HG02798 (cell line): ENCODE measurements around the gene CD44.

Experiments used
- ATAC-seq: cut with Tn5 transposase; IDR thresholded peaks from one replicate; pipeline ENCODE4 v1.9.1; 2021; ENCODE audit warnings: mild to moderate bottlenecking; ENCODE audit not compliant: unreplicated experiment, poor library complexity

Gene CD44

DNA sequence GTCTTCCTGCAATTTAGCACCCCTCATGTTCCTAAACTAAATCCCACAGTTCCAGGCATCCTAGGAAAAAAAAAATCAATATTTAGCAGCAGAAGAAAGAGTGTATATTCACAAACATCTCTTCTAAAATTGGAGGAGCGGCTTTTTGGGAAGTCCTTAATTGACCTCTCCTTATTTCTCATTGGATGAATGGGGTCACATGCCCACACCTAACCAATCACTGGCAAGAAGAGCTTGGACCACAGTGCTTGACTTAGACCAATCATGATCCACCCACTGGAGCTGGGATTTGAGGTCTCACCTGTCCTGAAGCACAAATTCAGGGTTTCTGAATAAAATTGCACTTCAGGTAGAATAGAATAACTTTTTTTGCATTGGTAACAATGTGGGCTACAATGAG, 16.0 kb downstream of the CD44 start:
- no peak for ATAC-seq

DNA sequence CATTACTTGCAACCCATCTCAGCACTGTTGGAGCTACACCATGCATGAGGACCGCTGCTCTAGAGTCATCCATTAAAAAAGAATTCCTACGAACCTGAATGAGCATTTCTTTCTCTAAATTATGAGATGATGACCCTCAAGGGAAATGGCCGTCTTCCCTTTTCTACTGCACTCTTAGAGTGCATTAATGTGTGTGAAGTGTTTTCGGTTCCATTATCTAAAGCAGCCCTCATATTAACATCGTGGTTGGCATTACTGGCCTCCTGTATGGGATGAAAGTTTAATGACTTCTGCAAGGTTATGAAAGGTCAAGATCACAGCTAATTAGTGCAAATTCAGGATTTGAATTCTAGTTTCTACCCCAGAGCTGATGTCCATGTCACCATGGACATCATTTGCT, 16.7 kb downstream of the CD44 start:
- no peak for ATAC-seq

DNA sequence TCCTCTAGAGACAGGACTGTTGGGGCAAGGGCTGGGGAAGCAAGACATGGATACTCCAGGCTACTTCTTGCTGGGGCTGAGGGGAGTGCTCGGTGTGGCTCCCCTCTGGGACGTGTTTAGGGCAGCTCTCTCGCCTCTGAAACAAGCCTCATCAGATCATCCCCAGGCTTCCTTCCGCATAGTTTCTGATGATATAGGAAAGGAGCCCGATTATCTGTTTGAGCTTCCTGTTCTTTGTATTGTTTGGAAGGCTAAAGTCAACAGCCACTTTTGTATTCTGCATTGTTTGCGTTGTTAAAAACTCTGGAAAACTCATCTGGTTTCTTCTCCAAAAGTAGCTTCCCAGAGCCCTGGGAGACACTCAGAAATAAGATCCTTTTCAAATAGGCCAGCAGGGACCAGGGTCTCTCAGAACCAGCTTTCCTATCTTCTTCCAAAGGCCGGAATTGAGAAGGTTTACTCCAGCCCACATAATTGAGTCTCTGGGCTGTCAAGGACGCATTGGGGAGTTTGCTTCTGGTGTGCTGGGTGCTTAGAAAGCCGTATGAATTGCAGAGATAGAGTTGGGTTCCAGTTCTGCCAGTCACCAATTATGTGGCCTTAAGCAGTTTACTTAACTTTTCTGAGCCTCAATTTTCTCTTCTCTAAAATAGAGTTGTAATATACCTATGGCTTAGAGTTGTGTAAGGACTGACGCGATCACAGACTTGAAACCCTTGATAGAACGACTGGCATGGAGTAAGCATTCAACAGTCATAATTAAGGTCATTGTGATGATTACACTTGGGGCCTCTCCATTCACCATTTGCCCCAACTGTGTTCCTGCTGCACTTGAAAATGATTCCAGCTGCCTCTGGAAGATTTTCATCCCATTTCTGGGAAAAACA, 19.1 kb downstream of the CD44 start:
- ATAC-seq, result no peak

DNA sequence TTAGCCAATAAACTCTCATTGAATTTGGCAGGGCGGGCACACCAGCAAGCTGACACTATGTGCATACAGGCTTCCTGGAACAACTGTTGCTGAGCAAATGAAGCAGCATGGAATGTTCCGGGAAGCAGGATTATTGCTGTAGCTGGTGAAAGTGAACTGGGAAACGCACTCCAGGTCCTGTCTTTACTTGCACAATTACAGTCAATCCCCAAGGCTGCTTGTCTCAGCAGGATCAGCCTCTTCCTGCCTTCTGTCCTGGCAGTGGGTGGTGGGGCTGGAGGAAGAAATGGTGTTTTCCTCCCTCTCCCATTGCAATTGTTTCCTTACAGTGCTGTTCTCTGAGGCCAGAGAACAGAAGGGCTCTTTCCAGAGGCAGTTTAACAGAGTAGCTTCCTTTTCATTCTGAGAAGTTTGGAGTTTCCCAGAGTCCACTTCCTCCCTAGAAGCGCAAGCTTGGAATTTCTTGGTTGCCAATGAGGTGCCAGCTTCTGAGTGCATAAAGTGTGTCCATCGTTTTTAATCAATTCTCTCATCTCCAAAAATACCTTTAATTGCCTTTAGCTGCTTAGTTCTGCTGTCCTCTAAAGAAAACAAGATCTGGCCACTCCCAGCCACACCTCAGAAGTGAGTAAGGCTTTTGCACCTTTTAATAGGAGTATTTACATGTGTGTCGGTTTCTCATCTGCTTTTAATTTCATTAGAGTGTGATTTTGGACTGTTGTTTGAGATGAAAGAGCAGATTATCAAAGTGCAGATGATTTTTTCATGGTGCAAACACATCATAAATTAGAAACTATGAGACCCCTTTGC, 19.9 kb downstream of the CD44 start:
- no peak for ATAC-seq

DNA sequence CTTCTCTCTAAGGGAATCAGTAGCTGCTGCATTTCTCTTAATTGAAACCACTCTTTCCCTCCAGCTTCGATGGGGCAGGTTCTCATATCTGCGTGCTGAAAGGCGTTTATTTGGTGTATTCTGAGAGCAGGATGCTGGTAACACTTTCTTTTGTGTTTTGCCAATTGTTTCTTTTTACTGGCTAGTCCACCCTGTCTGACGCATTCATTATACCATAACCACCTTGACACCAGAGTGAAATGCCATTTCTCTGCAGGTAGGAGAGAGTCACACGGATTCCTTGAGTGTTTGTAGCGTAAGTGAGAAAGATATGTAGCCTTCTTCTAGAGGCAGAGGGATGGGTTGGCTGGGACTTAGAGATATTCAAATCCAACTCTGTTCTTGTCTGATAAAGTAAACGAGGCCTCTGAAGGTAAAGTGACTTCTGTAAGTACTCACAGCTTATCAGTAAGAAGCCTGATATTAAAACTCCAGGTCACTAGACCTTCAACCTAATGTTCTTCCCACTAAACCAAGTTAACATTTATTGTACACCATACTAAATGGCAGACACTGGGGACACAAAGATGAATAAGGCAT, 21.4 kb downstream of the CD44 start:
- ATAC-seq, result no peak

DNA sequence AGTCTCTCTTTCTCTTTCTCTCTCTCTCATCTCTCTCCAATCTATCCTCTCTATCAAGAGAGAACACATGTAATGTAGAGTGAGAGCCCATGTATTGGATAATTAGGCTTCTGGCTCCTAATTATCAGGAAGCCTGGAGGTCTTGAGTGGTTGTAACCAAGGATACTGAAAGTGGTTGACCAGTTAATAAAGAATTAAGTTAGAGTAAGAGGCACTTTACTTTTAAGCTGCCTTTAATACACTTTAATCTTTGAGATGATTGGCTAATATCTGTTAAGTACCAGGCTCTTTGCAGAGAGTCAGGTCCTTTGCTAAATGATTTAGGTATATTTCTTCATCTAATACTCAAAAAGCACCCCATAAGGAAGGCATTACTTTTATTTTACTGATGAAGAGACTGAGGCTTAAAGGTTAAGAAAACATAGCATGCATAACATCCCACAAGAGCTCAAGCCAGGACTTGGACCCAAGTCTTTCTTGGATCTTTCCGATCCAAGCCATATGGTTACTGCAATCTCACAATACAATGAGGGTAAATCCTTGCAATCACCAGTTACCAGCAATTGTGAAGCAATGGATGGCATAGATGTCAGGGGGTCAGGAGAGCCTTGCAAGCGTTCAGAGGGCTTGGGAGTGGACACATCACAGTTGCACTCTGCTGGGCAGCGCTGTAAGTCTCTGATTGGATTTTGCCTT, 22.1 kb downstream of the CD44 start:
- no peak for ATAC-seq

DNA sequence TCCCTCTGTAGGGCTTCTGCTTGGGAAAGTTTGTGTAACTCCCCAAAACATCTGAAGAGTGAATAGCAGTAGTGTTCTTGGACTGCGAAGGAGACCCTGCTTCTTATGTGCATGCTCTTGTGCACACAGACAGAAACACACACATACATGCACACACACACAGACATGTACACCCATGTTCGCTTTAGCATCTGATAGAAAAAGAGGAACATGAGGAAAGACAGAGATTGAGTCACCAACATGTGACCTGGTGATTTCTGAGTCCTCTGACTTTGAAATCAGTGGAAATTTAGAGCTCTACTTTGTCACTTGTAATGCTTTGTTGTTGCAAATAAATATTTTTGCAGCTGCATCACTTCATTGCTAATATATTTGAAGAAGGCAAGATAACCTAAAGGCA, 23.8 kb downstream of the CD44 start:
- no peak for ATAC-seq

DNA sequence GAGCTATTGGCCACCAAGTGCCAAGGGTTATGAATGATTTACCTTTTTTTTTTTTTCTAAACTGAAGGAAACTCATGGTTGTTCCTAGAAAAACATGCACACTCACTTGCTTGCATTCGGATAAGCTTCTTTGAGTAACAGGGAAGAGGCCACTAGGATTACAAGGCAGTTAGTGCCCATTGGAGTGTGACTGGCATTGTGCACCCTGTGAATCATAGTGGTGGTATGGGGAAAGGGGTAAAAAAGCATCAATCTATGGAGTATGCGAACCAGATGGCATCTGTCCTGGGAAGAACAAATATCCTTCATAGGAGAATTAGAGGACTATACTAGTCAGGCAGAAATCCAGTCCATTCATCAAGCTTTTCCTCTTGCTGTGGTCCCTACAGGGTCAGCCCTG, 24.2 kb downstream of the CD44 start:
- no peak for ATAC-seq

DNA sequence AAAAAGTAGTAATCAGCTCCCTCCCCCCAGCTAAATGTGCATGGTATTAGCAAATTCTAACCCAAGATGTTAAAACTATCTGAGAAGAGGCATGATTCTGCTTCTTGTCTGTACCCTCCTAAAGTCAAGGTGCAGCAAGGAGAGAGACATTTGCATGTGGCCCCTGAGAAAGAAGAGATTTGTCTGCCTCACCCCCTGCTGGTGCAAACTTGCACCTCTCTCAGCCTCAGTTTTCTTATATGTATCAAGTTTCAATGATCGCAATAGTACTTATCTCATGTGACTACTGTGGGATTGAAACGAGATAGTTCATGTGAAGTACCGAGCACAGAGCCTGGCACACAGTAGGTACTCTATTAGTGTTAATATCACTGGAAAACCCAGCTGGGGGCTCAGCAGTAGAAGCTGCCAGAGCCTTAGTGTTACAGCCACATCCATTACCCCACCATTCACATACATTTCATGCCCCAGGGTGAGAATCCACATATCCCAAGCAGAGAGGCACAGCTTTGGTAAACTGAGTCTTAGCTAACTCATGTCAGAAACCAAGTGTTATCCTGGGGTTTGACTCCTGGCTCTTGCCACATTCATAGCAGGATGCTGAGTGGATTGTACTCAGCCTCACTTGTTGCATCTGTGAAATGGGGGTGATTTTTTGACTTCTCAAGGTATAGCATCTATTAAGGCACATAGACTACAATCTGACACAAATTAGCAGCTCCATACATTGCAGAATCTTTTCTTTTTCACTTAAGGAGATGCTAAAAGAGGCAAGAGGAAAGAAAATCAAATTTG, 24.9 kb downstream of the CD44 start:
- ATAC-seq, result peak; percentile 45

DNA sequence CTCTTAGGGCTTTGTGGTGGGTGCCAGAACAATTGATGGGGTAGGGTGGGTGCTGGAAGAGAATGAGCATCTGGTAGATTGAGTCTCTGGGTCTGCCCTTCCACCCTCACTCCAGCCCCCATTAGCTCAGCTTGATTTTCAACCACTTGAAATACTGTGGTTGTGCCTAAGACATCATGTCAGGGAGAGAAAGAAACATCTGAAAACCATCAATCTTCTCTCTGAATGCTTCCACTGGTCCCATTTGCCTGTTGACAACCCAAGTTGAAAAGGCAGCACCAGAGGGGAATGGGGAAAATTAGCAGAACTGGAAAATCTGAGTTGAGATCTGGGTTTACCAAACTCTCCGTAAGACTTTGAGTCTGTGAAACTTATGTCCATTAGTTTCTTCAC, 26.1 kb downstream of the CD44 start:
- no peak for ATAC-seq

DNA sequence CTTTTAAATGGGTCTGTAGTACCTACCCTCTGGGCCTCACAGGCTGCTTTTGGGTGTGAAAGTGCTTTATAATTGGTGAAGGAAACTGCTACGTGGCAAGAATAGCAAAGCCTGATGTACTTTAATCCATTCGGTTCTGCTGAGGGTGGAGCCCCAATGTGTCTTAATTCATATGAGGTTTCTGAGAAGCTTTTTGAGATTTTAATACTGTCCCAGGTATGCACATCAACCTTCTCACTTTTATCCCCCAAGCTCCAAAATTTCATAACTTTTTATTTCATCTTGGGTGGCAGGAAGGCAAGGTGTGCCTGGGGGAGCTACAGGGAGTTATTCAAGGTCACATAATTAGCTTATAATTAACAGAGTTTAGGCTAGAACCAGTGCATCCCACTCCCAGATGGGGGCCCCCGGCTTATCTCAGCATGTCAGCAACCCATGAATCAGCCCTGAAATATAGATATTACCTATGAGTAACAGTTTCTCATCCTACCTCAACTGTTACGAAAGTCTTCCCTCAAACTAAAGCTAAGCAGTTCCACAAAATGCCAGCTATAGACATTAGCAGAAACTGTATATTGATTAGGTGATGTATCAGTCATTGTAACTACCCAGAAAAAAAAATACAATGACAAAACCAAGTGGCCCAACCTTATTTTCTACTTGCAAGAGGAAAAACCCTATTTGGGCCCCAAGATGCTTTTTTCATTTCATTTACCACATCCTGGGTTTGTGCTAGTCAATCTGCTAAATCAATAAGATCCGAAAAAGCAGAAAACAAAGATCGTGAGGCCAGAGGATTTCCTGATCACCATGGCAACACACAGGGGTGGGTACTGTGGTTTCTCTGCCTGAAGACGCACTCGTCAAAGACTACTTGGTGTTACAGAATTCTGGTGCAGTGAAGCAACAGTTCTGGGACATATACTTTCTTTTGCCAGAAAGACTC, 26.7 kb downstream of the CD44 start:
- peak; percentile 88 for ATAC-seq

DNA sequence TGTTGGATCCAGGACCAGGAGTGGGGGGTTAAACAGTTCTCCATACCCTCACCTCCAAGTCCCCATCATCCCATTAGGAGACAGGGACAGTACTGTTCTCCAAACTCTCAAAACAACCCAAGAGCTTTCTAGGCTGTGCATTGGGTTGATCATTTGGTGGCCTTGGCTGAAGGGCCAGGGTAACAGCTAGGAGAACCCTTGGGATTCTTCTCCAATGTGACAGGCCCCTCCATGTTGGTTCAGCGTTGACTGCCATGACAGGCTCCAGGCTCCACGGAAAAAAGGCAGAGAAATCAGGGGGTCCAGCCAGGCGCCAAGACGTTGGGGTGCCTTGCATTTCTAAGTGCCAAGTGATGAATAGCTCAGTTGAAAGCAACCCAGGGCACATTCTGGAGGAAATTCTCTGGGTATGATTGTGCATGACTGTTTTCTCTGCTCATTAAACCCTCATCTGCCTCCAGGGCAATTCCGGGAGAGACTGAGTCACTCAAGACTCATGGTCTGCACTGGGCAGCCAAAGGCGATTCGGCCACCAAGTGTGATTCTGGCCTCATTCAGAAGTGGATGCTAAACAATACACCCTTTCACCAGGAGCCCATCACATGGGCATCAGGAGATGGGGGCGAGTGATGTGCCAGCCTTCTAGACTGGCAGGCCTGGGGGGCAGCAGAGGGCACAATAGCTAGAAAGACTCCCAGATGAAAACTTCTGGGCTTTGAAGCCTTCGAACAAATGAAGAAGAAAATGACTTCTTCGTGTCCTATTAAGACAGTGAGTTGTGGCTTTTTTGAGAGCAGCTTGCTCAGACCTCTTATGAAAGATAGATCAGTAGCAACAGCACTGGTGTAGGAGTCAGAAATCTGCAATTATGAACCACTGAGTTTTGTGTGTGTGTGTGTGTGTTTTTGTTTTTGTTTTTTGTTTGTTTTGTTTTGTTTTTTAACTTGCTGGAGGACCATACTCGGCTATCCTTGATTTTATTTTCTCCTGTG, 27.7 kb downstream of the CD44 start:
- peak; percentile 7 for ATAC-seq

DNA sequence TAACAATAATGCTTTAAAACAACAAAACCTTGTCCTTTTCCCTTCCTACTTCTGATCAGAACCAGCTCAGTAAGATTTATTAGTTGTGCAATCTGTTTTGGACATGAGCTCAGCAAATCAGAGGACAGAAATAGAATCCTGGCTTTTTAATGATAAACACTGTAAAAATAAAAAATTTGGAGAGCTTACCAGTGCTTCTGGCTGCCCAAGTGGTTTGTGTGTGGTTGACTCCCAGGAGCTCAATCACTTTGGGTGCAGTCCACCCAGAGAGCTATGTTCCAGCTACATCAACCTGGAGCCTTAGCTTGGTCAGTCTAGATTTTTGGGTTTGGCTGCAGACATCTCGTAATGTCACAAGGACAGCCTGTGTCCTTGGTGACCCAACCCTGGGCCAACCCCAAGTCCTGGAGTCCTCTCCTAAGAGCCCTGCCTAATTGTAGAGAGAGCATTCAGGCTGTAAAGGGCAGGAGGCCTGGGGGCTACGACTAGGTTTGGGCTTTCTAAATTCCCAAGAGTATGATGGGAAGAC, 28.5 kb downstream of the CD44 start:
- no peak for ATAC-seq

DNA sequence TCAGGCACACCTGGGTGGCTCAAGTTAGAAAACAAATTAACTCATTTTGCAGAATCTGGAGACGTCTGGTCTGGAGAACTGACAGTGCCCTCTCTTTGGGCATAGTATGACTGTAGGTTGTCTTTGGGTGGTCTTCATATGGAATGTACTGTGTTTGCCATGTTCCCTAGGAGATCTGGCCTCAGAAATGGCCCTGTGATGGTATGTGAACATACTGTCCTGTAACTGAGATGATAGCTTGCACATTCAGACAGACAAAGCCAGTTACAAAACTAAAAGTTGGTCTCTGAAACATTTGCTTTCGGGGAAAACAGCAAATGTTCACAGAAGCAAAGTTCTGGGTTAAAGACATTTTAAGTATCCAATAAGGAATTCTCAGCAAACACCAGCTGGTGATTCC, 29.7 kb downstream of the CD44 start:
- no peak for ATAC-seq

DNA sequence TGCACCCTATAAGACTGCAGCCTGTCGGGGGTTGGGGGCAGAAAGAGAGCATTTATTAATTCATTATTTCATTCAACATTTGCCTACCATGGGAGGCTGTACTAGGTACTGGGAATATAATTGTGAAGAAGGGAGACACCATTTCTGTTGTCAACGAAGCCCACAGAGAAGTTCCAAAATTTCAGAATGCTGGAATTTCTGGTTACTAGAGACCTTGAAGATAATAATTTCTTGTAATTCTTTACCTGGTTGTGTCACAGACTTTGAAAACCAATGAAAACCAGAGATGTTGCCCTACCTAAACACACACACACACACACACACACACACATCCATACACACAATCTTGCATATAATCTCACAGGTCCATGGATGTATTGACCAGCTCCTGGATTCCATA, 30.1 kb downstream of the CD44 start:
- no peak for ATAC-seq

DNA sequence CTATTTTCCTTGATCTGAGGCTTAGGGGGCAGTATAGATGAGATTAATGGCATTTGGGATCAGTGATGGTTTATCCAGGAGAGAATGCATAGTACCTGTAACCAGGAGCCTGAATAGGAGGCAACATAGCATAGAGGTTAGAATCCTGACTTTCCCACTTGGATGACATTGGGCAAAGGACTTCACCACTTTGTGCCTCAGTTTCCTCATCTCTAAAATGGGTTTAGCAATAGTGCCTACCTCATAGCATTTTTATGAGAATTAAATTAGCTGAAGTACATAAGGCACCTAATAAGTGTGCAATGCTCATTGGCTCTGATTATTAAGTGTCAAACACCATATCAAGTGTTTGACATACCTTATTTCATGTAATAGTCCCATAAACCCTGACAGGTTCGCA, 30.8 kb downstream of the CD44 start:
- no peak for ATAC-seq

DNA sequence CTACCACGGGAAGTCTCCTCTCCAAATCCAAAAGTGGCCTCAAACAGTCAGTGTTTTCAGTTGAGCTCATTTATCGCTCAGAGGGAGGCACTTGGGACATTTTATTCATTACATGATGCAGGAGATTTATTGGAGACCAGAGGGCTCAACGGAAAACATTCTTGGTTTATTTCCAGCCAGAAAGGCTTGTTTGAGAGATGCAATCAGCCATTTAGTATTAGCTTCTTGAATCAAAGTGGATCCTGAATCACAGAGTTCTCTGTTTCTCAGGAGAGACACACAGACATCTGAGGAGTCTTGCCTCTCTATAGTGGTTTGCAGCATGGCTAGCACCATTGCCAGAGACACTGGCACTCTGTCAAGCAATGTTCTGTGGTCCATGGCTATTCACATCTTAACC, 31.5 kb downstream of the CD44 start:
- ATAC-seq, result no peak
